ENCODE data around the gene PKHD1. TPM values are rescaled to one million over a fixed set of nuclear protein-coding genes. Genes with fewer than 3 reads are reported as not detected.

Gene PKHD1
- total RNA-seq, 4 donors from 2014 or later, result 0.04 to 0.32 (median 0.22) TPM; not detected in 1

- no peak for TF ChIP-seq POLR2A (IDR thresholded peaks at IDR 0.05)
- TF ChIP-seq CTCF (IDR thresholded peaks at IDR 0.05), result no peak
- intact Hi-C loops (cut with DNase I; ENCODE audit: low total_unique reads), result no loop called here
- DNase-seq (ENCODE audit: low spot score in 2 of 2), result no peak
- WGBS, 2 donors, result 23 to 24% methylated on average over 3 of the region's 3 CpGs
- H3K4me3 ChIP-seq (ENCODE audit: low read depth, poor library complexity, severe bottlenecking), result no peak overlapping the region
Measured at GRCh38 chr6:52115891-52116604, 28.6 kb upstream of the PKHD1 start.

- WGBS, 2 donors, result 77 to 78% methylated on average over 3 of the region's 3 CpGs
- intact Hi-C loops (cut with DNase I; ENCODE audit: low total_unique reads), result no loop called here
- DNase-seq (ENCODE audit: low spot score in 2 of 2), result no peak
- TF ChIP-seq CTCF (IDR thresholded peaks at IDR 0.05), result no peak
- TF ChIP-seq POLR2A (IDR thresholded peaks at IDR 0.05), result no peak
- no peak overlapping the region for H3K4me3 ChIP-seq (ENCODE audit: low read depth, poor library complexity, severe bottlenecking)
Measured at GRCh38 chr6:52115145-52115741, 27.8 kb upstream of the PKHD1 start.

GRCh38 chr6:52109171-52109571 is 21.8 kb upstream of the PKHD1 start:
- 68 to 76% methylated on average over 2 of the region's 2 CpGs for whole genome bisulfite sequencing, 2 donors
- intact Hi-C loops (cut with DNase I; ENCODE audit: low total_unique reads), result no loop called here
- H3K4me3 ChIP-seq (ENCODE audit: low read depth, poor library complexity, severe bottlenecking), result no peak overlapping the region
- TF ChIP-seq CTCF (IDR thresholded peaks at IDR 0.05) (no peak), POLR2A (IDR thresholded peaks at IDR 0.05) (no peak)
- DNase-seq (ENCODE audit: low spot score in 2 of 2), result no peak

GRCh38 chr6:52108128-52108527 is 20.7 kb upstream of the PKHD1 start:
- no peak for TF ChIP-seq CTCF (IDR thresholded peaks at IDR 0.05)
- no peak for TF ChIP-seq POLR2A (IDR thresholded peaks at IDR 0.05)
- intact Hi-C loops (cut with DNase I; ENCODE audit: low total_unique reads), result no loop called here
- no peak overlapping the region for H3K4me3 ChIP-seq (ENCODE audit: low read depth, poor library complexity, severe bottlenecking)
- 34 to 46% methylated on average over 4 of the region's 4 CpGs for WGBS, 2 donors
- no peak for DNase-seq (ENCODE audit: low spot score in 2 of 2)

- no peak for DNase-seq (ENCODE audit: low spot score in 2 of 2)
- no peak overlapping the region for H3K4me3 ChIP-seq (ENCODE audit: low read depth, poor library complexity, severe bottlenecking)
- no peak for TF ChIP-seq POLR2A (IDR thresholded peaks at IDR 0.05)
- no peak for TF ChIP-seq CTCF (IDR thresholded peaks at IDR 0.05)
- intact Hi-C loops (cut with DNase I; ENCODE audit: low total_unique reads), result no loop called here
Measured at GRCh38 chr6:52106994-52107393, 19.6 kb upstream of the PKHD1 start.
